SK-N-MC (cell line): Measurements from ENCODE around the gene FLRT1.
A peak's percentile ranks its signal among the peaks of the same experiment; 100 is the strongest.

Source experiments
- DNase-seq: peaks from one replicate; pipeline ENCODE4 v3.0.0-alpha.2; 2011; ENCODE audit warnings: low read depth, low spot score
- H3K27ac ChIP-seq: fragments of 200-600 bp; sonication (generic); 2 replicates; pipeline ENCODE4 v1.5.1; 2016; ENCODE audit warnings: mixed run types
- H3K36me3 ChIP-seq: fragments of 200-600 bp; sonication (generic); 2 replicates; pipeline ENCODE4 v1.6.1; 2017; ENCODE audit warnings: antibody characterized with exemption, low read length, mixed read lengths; ENCODE audit not compliant: insufficient read depth
- H3K4me3 ChIP-seq: fragments of 200-600 bp; sonication (generic); 2 replicates; pipeline ENCODE4 v1.5.1; 2016
- H3K9ac ChIP-seq: fragments of 200-600 bp; sonication (generic); 2 replicates; pipeline ENCODE4 v1.8.0; 2017; ENCODE audit warnings: mixed run types, mixed read lengths; ENCODE audit not compliant: insufficient read length
- H3K9me3 ChIP-seq: fragments of 200-600 bp; sonication (generic); 2 replicates; pipeline ENCODE4 v1.6.1; 2017; ENCODE audit warnings: low read depth, mild to moderate bottlenecking, antibody characterized with exemption, low read length, moderate library complexity, mixed read lengths
- EZH2 ChIP-seq: fragments of 200-600 bp; sonication (generic); IDR thresholded peaks from one replicate; pipeline ENCODE4 v1.6.1; 2017; ENCODE audit warnings: antibody characterized with exemption
- FOXP2 ChIP-seq: optimal IDR thresholded peaks from 2 replicates; pipeline ENCODE3; 2011; ENCODE audit warnings: mild to moderate bottlenecking, moderate library complexity; ENCODE audit not compliant: insufficient read depth; ENCODE audit errors: extremely low read length, control extremely low read depth
- POLR2AphosphoS5 ChIP-seq: IDR thresholded peaks from 2 replicates; pipeline ENCODE4 v1.6.1; 2012; ENCODE audit warnings: mild to moderate bottlenecking, low read depth, low read length, borderline replicate concordance

The FLRT1 gene

GRCh38 chr11:64017945-64018224 lies 17.8 kb upstream of the FLRT1 start:
- no peak overlapping the region for H3K4me3 ChIP-seq
- no peak for DNase-seq
- H3K27ac ChIP-seq, result no peak overlapping the region
- TF ChIP-seq POLR2AphosphoS5 (no peak), EZH2 (no peak), FOXP2 (no peak)
- no peaks in the 10 kb centered on the region for H3K9me3 ChIP-seq
- H3K9ac ChIP-seq, result no peak overlapping the region
- no peaks in the 10 kb centered on the region for H3K36me3 ChIP-seq

DNA sequence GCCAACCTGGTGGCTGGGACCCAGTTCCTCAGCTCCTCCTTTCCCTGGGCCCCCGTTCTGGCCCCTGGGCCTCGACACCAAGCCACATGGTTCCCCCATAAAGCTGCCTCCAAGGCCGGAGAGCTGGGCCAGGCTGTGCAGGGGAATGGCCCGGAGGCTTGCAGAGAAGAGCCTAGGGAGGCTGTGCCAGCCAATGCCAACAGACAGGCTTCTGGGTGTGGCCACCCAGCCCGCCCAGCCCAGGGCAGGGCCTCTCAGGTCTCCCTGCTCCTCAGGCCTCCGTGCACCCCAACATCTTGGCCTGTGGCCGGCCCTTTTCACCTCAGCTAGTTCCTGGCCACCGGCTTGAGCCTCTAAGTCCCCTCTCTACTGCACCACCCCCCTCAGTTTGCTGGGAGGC lies 17.4 kb upstream of the FLRT1 start:
- no peaks in the 10 kb centered on the region for H3K36me3 ChIP-seq
- H3K4me3 ChIP-seq, result no peak overlapping the region
- H3K9ac ChIP-seq, result no peak overlapping the region
- TF ChIP-seq POLR2AphosphoS5, result no peak
- no peak for TF ChIP-seq EZH2
- TF ChIP-seq FOXP2, result no peak
- no peaks in the 10 kb centered on the region for H3K9me3 ChIP-seq
- no peak overlapping the region for H3K27ac ChIP-seq
- no peak for DNase-seq

- no peak for DNase-seq
- TF ChIP-seq POLR2AphosphoS5, result no peak
- no peak for TF ChIP-seq FOXP2
- TF ChIP-seq EZH2, result no peak
- Histone ChIP-seq H3K27ac (no peak overlapping the region), H3K36me3 (no peaks in the 10 kb centered on the region), H3K9me3 (no peaks in the 10 kb centered on the region), H3K4me3 (no peak overlapping the region), H3K9ac (no peak overlapping the region)
Measured at GRCh38 chr11:64019106-64020037, 16.4 kb upstream of the FLRT1 start.

GRCh38 chr11:64020976-64021756 lies 14.6 kb upstream of the FLRT1 start:
- no peaks in the 10 kb centered on the region for H3K36me3 ChIP-seq
- H3K9me3 ChIP-seq, result no peaks in the 10 kb centered on the region
- no peak overlapping the region for H3K4me3 ChIP-seq
- H3K27ac ChIP-seq, result no peak overlapping the region
- DNase-seq, result no peak
- no peak overlapping the region for H3K9ac ChIP-seq
- TF ChIP-seq EZH2 (no peak), POLR2AphosphoS5 (no peak)

DNA sequence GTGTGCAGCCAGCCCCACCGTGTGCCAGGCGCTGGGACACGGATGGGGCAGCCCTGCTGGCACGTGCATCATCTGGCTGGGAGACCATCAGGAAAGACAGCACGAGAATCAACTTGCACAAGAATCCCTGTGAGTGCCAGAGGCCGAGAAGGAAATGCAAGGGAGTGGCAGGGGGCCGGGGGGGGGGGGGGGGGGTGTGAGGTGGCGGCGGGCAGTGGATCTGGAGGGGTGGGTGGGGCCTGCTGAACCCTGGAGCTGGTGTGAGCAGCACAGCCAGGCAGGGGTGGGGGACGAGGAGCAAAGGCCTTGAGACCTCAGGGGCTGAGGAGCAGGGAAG lies 14.0 kb upstream of the FLRT1 start:
- Histone ChIP-seq H3K36me3 (no peaks in the 10 kb centered on the region), H3K27ac (no peak overlapping the region), H3K9me3 (no peaks in the 10 kb centered on the region), H3K4me3 (no peak overlapping the region), H3K9ac (no peak overlapping the region)
- no peak for DNase-seq
- TF ChIP-seq EZH2, result no peak
- TF ChIP-seq FOXP2, result no peak
- TF ChIP-seq POLR2AphosphoS5, result no peak

DNA sequence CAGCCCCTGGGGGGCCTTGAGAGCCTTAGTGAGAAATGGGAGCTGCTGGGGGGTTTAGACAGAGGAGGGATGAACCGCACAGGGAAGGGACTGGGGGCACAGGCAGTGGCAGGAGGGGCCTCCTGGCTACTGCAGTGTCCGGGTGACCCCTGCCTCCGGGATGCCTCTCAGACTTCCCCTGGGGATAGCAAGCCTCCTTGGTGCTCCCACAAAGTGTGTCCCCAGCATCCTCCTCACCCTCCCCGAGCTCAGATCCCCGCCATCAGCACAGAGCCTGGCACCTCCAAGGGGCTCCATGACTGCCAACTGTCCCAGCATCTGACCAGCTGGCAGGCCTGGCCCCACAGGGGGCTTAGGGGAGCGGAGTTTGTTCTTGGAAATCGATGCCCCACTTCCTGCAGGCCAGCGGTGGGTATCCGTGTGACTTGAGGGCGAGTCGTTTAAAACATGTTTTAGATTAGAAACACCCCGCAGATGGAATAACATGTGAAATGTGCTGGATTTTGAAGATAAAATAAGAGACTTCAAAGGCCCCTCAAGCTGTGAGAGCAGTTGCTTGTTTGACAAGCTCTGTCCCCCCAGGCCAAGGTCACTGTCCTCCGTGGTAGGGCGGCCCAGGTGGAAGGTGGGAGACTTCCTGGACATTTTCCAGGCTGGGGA lies 13.5 kb upstream of the FLRT1 start:
- TF ChIP-seq EZH2 (no peak), FOXP2 (no peak), POLR2AphosphoS5 (no peak)

GRCh38 chr11:64023712-64024710 lies 11.7 kb upstream of the FLRT1 start:
- Histone ChIP-seq H3K36me3 (no peaks in the 10 kb centered on the region), H3K27ac (no peak overlapping the region), H3K9me3 (no peaks in the 10 kb centered on the region), H3K4me3 (no peak overlapping the region), H3K9ac (no peak overlapping the region)
- TF ChIP-seq EZH2, result no peak
- TF ChIP-seq FOXP2, result no peak
- TF ChIP-seq POLR2AphosphoS5, result no peak
- no peak for DNase-seq

More for the DNA sequence above, 13.5 kb upstream of the FLRT1 start:
- no peak for DNase-seq
- peak overlapping the region; percentile 56; the same call in 1 of the 2 replicates for H3K27ac ChIP-seq
- H3K36me3 ChIP-seq, result no peaks in the 10 kb centered on the region
- H3K9me3 ChIP-seq, result no peaks in the 10 kb centered on the region
- H3K4me3 ChIP-seq, result no peak overlapping the region
- no peak overlapping the region for H3K9ac ChIP-seq
